Prostate gland (tissue), 2 donors: ENCODE measurements around the gene SOAT2. TPM values are rescaled to one million over a fixed set of nuclear protein-coding genes. Genes with fewer than 3 reads are reported as not detected.

Experiments
- DNase-seq: peaks from one replicate; pipeline ENCODE4 v3.0.0-alpha.2; 2019; ENCODE audit warnings: low spot score
- H3K27ac ChIP-seq, 2 donors: fragments of 200-600 bp; sonication (generic); 2 replicates each; pipeline ENCODE4 v1.5.1; 2017 to 2019
- H3K27me3 ChIP-seq: fragments of 200-600 bp; sonication (generic); replicated peaks from 2 replicates; pipeline ENCODE4 v1.5.1; 2019; ENCODE audit not compliant: insufficient read depth
- H3K36me3 ChIP-seq, 2 donors: fragments of 200-600 bp; sonication (generic); 1 replicate in 1 of 2; 2 replicates in 1 of 2; pipeline versions ENCODE4 v1.5.1 to v1.8.1; 2017 to 2019
- H3K4me1 ChIP-seq: fragments of 200-600 bp; sonication (generic); replicated peaks from 2 replicates; pipeline ENCODE4 v1.5.1; 2019
- H3K4me3 ChIP-seq, 2 donors: fragments of 200-600 bp; sonication (generic); 2 replicates each; pipeline ENCODE4 v1.5.1; 2017 to 2019
- H3K9me3 ChIP-seq: fragments of 200-600 bp; sonication (generic); 2 replicates; pipeline ENCODE4 v1.5.1; 2017
- POLR2A ChIP-seq: fragments of 450-650 bp; IDR thresholded peaks from one replicate; pipeline ENCODE4 v1.6.1; 2016; ENCODE audit warnings: antibody characterized with exemption, mild to moderate bottlenecking
- POLR2AphosphoS5 ChIP-seq: sonication (generic); formaldehyde crosslinking; IDR thresholded peaks from one replicate; pipeline ENCODE4 v1.6.1; 2017; ENCODE audit warnings: antibody characterized with exemption
- WGBS: methylation state at CpG from one replicate; pipeline ENCODE4 v1.1.5; 2018; 5-methylcytosine and 5-hydroxymethylcytosine counted together
- intact Hi-C: fragments of 100-400 bp; cut with DNase I; formaldehyde crosslinking; loops from one replicate; pipeline ENCODE4 v1.14.2; 2022
- total RNA-seq, 2 donors: library from RNA; depleted of rRNA; stranded (reverse); fragments of >200 nt; gene quantifications; one replicate each; pipeline ENCODE4 v1.1.0, GENCODE V29; 2016
- TF ChIP-seq, protein P1 (sequence below), 4 experiments: fragments of 200-600 bp in 2 of 4; fragments of 450-650 bp in 2 of 4; sonication (generic) in 2 of 4; IDR thresholded peaks; 1 replicate in 3 of 4; 2 replicates in 1 of 4; pipeline ENCODE4 v1.5.1; 2016 to 2019; ENCODE audit warnings: antibody characterized with exemption in 4 of 4, mild to moderate bottlenecking in 2 of 4, moderate library complexity in 2 of 4

The SOAT2 gene
- total RNA-seq, 2 donors from 2014 or later = 0.14 to 0.28 TPM

DNA sequence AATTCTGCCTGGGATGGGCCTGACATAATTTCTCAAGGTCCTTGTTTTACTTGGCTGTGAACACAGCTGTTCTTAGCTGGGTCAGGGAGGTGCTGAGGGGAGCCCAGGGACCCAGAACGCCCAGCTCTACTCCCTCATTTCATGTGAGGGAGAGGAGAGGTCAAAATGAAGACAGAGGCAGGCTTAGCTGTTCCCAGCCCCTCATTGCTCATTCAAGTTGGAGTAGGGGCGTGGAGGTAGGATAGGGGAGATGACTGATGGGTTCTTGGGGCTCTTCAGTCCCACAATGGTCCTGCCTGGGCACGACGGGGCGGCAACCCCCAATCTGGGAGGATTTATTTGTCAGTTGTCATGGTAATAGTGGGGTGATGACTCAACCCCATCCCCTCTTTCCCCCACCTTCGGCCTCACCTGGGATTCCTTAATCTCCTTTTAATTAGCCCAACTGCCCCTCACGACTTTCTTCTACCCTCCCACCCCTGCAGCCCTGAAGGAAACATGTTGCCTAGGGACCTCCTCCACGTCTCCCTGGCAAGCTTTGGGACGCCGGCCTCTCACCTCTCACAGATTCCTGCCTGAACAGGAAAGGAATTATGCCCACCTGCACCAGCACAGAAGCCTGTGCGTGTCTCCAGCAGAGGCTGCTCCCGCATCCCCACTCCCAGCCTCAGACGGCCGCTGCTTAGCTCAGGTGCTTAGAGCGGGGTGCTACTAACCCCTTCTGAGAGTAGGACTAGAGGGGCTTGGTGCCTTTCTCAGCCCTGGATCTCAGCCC is 34.3 kb upstream of the SOAT2 start:
- WGBS = 41% methylated on average over 15 of the region's 15 CpGs
- Histone ChIP-seq H3K36me3 (peaks cover 0 to 18% of the 10 kb centered on the region in 2 donors), H3K27me3 (no peaks in the 10 kb centered on the region), H3K27ac (peak overlapping the region; percentile 47 to 62), H3K4me3 (no peak overlapping the region), H3K9me3 (no peaks in the 10 kb centered on the region), H3K4me1 (peaks cover 9% of the 10 kb centered on the region)
- TF ChIP-seq, protein P1, sequence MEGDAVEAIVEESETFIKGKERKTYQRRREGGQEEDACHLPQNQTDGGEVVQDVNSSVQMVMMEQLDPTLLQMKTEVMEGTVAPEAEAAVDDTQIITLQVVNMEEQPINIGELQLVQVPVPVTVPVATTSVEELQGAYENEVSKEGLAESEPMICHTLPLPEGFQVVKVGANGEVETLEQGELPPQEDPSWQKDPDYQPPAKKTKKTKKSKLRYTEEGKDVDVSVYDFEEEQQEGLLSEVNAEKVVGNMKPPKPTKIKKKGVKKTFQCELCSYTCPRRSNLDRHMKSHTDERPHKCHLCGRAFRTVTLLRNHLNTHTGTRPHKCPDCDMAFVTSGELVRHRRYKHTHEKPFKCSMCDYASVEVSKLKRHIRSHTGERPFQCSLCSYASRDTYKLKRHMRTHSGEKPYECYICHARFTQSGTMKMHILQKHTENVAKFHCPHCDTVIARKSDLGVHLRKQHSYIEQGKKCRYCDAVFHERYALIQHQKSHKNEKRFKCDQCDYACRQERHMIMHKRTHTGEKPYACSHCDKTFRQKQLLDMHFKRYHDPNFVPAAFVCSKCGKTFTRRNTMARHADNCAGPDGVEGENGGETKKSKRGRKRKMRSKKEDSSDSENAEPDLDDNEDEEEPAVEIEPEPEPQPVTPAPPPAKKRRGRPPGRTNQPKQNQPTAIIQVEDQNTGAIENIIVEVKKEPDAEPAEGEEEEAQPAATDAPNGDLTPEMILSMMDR (IDR thresholded peaks at IDR 0.05) = no peak
- no peak for TF ChIP-seq POLR2A
- TF ChIP-seq POLR2AphosphoS5 = no peak
- DNase-seq = no peak
- intact Hi-C loops = loop anchor here (5.0 kb wide), 1 partner anchor 88 kb away; no protein-coding TSS in a partner anchor

DNA sequence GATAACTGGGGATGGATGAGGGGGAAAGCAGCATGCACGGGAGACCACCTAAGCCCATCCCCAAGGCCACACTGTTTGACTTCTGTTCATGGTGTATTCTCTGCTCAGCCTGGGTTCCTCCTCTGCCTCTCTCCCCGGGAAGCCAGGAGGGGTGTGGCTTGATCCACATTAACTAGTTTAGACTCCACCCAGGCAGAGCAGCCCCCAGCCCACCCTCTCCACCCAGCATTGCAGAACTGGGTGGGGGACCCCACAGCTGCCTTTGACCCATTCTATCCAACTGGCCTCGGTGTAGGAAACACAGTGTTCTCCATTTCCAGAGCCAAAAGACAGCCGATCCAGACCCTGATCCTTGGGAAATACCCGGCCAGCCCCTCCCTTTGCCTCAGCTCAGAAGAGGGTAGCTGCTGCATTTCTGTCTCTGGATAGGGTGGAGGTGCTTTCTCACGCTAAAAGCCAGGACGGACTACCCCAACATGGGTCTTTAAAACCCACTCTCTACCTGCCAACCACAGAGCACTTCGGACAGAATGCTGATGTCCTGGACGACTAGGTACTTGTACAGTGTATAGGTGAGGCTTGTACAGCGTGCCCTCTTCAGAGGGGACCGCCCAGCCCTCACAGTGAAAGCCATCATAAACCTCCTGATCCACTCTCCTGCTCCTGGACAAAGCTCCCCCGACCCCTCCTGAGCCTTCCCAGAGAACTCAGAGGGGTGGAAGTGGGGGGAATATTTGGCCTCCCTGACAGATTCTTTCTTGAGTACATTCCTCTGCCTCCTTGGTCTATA is 33.5 kb upstream of the SOAT2 start:
- Histone ChIP-seq H3K9me3 (no peaks in the 10 kb centered on the region), H3K27ac (peak overlapping the region; percentile 47 to 62), H3K4me3 (no peak overlapping the region), H3K36me3 (peaks cover 0 to 18% of the 10 kb centered on the region in 2 donors), H3K4me1 (peaks cover 15% of the 10 kb centered on the region), H3K27me3 (no peaks in the 10 kb centered on the region)
- WGBS = 38% methylated on average over 12 of the region's 12 CpGs
- TF ChIP-seq POLR2AphosphoS5 = no peak
- TF ChIP-seq, protein P1 (IDR thresholded peaks at IDR 0.05) = no peak
- TF ChIP-seq POLR2A = no peak
- DNase-seq = no peak
- intact Hi-C loops = loop anchor here (5.0 kb wide), 1 partner anchor 87 kb away; no protein-coding TSS in a partner anchor

DNA sequence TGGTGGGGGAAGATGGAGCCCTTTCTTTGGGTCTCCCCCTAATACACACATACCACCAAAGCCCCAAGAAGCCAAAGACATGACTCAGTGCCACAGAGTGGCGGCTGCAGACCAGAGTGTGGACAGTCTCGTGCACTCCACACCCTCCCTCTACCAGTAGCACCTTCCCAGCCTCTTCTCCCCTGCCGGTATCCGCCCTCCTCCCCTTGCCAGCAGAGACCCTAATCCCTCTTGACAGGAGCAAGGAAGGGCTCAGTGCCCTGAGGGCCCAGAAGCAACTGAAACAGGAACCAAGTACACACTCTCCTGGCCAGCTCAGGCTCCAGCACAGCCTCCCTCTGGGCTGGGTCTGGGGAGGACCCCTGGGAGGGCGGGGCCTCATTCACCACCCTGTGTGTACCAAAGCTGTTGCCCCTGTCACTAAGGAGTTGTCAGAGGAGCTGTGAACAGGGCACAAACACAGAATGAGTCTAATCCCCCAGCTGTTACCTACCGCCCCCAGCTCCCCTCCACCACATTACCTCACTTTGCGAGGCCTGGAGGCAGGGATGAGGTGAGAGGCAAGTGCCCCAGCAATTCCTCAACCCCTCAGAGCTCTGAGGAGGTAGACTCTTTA is 32.3 kb upstream of the SOAT2 start:
- peaks cover 0 to 18% of the 10 kb centered on the region in 2 donors for H3K36me3 ChIP-seq
- TF ChIP-seq, protein P1 (IDR thresholded peaks at IDR 0.05) = no peak
- TF ChIP-seq POLR2AphosphoS5 (no peak), POLR2A (no peak)

GRCh38 chr12:53071591-53072551 is 31.4 kb upstream of the SOAT2 start:
- Histone ChIP-seq H3K4me3 (no peak overlapping the region), H3K9me3 (no peaks in the 10 kb centered on the region), H3K36me3 (peaks cover 0 to 25% of the 10 kb centered on the region in 2 donors), H3K4me1 (peaks cover 15% of the 10 kb centered on the region), H3K27ac (peak overlapping the region; percentile 60 to 62), H3K27me3 (no peaks in the 10 kb centered on the region)
- WGBS = 31% methylated on average over 11 of the region's 11 CpGs
- DNase-seq = no peak
- intact Hi-C loops = no loop called here
- TF ChIP-seq POLR2AphosphoS5 (peak; percentile 47), POLR2A (no peak)

More for the DNA sequence above, 32.3 kb upstream of the SOAT2 start:
- DNase-seq = no peak
- intact Hi-C loops = no loop called here
- peak overlapping the region; percentile 60 to 62 for H3K27ac ChIP-seq
- no peak overlapping the region for H3K4me3 ChIP-seq
- H3K27me3 ChIP-seq = no peaks in the 10 kb centered on the region
- H3K9me3 ChIP-seq = no peaks in the 10 kb centered on the region
- WGBS = 48% methylated on average over 7 of the region's 7 CpGs
- H3K4me1 ChIP-seq = peaks cover 15% of the 10 kb centered on the region
